Activated B cell treated with CpG ODN at 0.5 μM for 24 hours (primary cell): Measurements from ENCODE around the gene ZNF91. TPM values are rescaled to one million over a fixed set of nuclear protein-coding genes. Genes with fewer than 3 reads are reported as not detected.

Source experiments
- ATAC-seq: fragments of 200-7000 bp; cut with Tn5 transposase; one replicate; pipeline ENCODE4 v1.10.0; 2021; ENCODE audit warnings: low read depth, mild to moderate bottlenecking, moderate library complexity
- CTCF ChIA-PET: fragments of 350-600 bp; sonication (Branson Sonifier 250); formaldehyde crosslinking; loops from one replicate; lab custom pipeline; 2021; ENCODE audit warnings: antibody characterized with exemption; lab: Charles Lee
- POLR2A ChIA-PET: fragments of 350-600 bp; sonication (Branson Sonifier 250); formaldehyde crosslinking; loops from one replicate; lab custom pipeline; 2021; ENCODE audit warnings: antibody characterized with exemption; lab: Charles Lee
- DNase-seq: peaks from one replicate; pipeline ENCODE4 v3.0.0; 2022
- H3K27ac Mint-ChIP-seq: one replicate; pipeline ENCODE4 v1.8.0; 2020; ENCODE audit warnings: mixed read lengths
- H3K27me3 Mint-ChIP-seq: one replicate; pipeline ENCODE4 v1.8.0; 2021; ENCODE audit warnings: mixed read lengths
- H3K36me3 Mint-ChIP-seq: one replicate; pipeline ENCODE4 v1.8.0; 2021; ENCODE audit warnings: low read depth, mixed read lengths
- H3K4me1 Mint-ChIP-seq: one replicate; pipeline ENCODE4 v1.8.0; 2021; ENCODE audit warnings: mixed read lengths
- H3K4me3 Mint-ChIP-seq: one replicate; pipeline ENCODE4 v1.8.0; 2020; ENCODE audit warnings: mild to moderate bottlenecking, mixed read lengths
- H3K9me3 Mint-ChIP-seq: one replicate; pipeline ENCODE4 v1.8.0; 2020; ENCODE audit warnings: mixed read lengths
- intact Hi-C: fragments of 100-400 bp; cut with micrococcal nuclease; formaldehyde crosslinking; loops from one replicate; pipeline ENCODE4 v1.15.1; 2024
- total RNA-seq: library from RNA; stranded (reverse); gene quantifications from 2 replicates; pipeline ENCODE4 v1.2.3, GENCODE V29; 2022
- TF ChIP-seq, protein P1 (sequence below): fragments of 200-600 bp; IDR thresholded peaks from one replicate; pipeline ENCODE4 v1.8.0; 2022; ENCODE audit warnings: antibody characterized with exemption, mild to moderate bottlenecking

Gene ZNF91
- total RNA-seq, 1 donor from 2014 or later, result 70.9 TPM

DNA sequence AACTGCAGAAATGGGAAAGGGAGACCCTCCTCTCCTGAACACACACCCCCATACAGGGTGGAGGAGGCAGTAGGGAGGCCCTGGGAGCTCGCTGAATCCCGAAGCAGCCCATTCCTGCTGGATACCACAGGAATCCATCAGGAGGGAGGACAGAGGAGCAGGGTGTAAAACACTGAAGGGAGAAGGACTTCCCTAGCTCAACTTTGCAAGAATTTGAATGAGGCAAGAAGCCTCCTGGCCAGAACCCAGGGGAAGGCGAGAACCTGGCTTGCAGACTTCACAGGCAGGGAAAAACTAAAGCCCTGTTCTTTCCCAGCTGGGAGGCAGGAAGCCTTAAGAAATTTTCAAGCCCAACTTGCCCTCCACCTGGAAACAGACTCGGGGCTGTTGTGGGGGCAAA lies 43.5 kb downstream of the ZNF91 start:
- Mint-ChIP-seq H3K4me1 (no peaks in the 10 kb centered on the region), H3K9me3 (peaks cover 71% of the 10 kb centered on the region), H3K36me3 (peaks cover 92% of the 10 kb centered on the region), H3K4me3 (no peak overlapping the region), H3K27me3 (no peaks in the 10 kb centered on the region), H3K27ac (no peak overlapping the region)
- ChIA-PET POLR2A (no interaction called here), CTCF (no interaction called here)
- ATAC-seq, result no peak
- no peak for DNase-seq
- TF ChIP-seq, protein P1, sequence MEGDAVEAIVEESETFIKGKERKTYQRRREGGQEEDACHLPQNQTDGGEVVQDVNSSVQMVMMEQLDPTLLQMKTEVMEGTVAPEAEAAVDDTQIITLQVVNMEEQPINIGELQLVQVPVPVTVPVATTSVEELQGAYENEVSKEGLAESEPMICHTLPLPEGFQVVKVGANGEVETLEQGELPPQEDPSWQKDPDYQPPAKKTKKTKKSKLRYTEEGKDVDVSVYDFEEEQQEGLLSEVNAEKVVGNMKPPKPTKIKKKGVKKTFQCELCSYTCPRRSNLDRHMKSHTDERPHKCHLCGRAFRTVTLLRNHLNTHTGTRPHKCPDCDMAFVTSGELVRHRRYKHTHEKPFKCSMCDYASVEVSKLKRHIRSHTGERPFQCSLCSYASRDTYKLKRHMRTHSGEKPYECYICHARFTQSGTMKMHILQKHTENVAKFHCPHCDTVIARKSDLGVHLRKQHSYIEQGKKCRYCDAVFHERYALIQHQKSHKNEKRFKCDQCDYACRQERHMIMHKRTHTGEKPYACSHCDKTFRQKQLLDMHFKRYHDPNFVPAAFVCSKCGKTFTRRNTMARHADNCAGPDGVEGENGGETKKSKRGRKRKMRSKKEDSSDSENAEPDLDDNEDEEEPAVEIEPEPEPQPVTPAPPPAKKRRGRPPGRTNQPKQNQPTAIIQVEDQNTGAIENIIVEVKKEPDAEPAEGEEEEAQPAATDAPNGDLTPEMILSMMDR, result no peak
- intact Hi-C loops, result no loop called here

DNA sequence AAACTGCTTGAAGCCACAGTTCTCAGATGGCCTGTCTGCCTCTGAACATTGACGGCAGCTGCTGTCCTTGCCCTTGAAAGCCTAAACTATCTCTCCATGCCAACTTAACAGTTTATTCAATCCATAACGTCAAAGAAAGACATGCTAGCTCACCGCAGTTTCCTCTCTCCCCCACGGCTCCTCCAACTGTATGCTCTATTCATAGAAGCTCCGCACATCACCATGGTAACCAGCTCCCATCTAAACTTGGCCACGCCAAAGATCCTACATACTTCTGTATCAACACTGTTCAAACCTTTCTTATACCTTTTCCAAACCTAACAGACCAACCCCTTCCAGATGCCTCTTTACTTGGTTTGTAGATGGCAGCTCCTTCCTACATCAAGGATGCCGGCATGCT lies 48.6 kb downstream of the ZNF91 start:
- H3K27me3 Mint-ChIP-seq, result no peaks in the 10 kb centered on the region
- H3K4me1 Mint-ChIP-seq, result no peaks in the 10 kb centered on the region
- peaks cover 87% of the 10 kb centered on the region for H3K36me3 Mint-ChIP-seq
- no peak for ATAC-seq
- peaks cover 67% of the 10 kb centered on the region for H3K9me3 Mint-ChIP-seq
- TF ChIP-seq, protein P1, result no peak
- intact Hi-C loops, result loop anchor here (10.0 kb wide), 1 partner anchor 48 kb away; the partner anchor contains the start of gene ZNF91
- ChIA-PET CTCF (no interaction called here), POLR2A (no interaction called here)
- DNase-seq, result no peak
- no peak overlapping the region for H3K4me3 Mint-ChIP-seq
- H3K27ac Mint-ChIP-seq, result no peak overlapping the region

- H3K4me3 Mint-ChIP-seq, result no peak overlapping the region
- intact Hi-C loops, result loop anchor here (10.0 kb wide), 1 partner anchor 49 kb away; the partner anchor contains the start of gene ZNF91
- no peaks in the 10 kb centered on the region for H3K4me1 Mint-ChIP-seq
- H3K27me3 Mint-ChIP-seq, result no peaks in the 10 kb centered on the region
- ChIA-PET CTCF (no interaction called here), POLR2A (no interaction called here)
- H3K9me3 Mint-ChIP-seq, result peaks cover 65% of the 10 kb centered on the region
- TF ChIP-seq, protein P1, result no peak
- H3K27ac Mint-ChIP-seq, result no peak overlapping the region
- ATAC-seq, result no peak
- peaks cover 81% of the 10 kb centered on the region for H3K36me3 Mint-ChIP-seq
- DNase-seq, result no peak
Measured at GRCh38 chr19:23345838-23346237, 49.4 kb downstream of the ZNF91 start.

- H3K4me1 Mint-ChIP-seq, result no peaks in the 10 kb centered on the region
- no peaks in the 10 kb centered on the region for H3K27me3 Mint-ChIP-seq
- H3K9me3 Mint-ChIP-seq, result peaks cover 59% of the 10 kb centered on the region
- H3K4me3 Mint-ChIP-seq, result no peak overlapping the region
- POLR2A ChIA-PET, result no interaction called here
- peaks cover 80% of the 10 kb centered on the region for H3K36me3 Mint-ChIP-seq
- H3K27ac Mint-ChIP-seq, result no peak overlapping the region
- ATAC-seq, result no peak
- CTCF ChIA-PET, result no interaction called here
- intact Hi-C loops, result loop anchor here (10.0 kb wide), 1 partner anchor 51 kb away; the partner anchor contains the start of gene ZNF91
- TF ChIP-seq, protein P1, result no peak
- no peak for DNase-seq
Measured at GRCh38 chr19:23343434-23344010, 51.7 kb downstream of the ZNF91 start.

DNA sequence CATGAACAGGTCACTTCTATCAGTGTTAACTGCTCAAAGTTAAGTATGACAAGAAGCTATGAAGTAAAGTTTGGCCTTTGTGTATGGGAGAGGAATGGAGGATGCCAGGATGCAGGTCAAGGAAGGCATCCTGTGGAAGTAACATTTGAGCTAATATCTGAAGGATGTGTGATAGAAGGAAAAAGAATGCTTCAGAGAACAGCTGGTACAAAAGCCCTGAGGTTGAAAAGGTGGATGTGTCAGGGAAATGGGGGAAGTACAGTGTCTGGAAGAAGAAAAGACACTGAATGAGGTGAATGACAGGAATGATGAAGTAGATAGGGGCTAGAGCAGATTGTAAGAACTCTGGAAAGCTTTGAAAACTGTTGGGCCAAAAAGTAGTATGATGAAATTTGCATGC lies 67.1 kb downstream of the ZNF91 start:
- CTCF ChIA-PET, result no interaction called here
- no peak for DNase-seq
- Mint-ChIP-seq H3K4me1 (no peaks in the 10 kb centered on the region), H3K27me3 (no peaks in the 10 kb centered on the region), H3K4me3 (no peak overlapping the region), H3K9me3 (peaks cover 32% of the 10 kb centered on the region), H3K27ac (no peak overlapping the region), H3K36me3 (peaks cover 19% of the 10 kb centered on the region)
- POLR2A ChIA-PET, result no interaction called here
- TF ChIP-seq, protein P1, result no peak
- intact Hi-C loops, result no loop called here
- no peak for ATAC-seq
